GM19452 (cell line): ENCODE measurements around the gene MAGOH.
"Not testable (repeated sequence)": the region's sequence is repeated elsewhere in the genome, so short reads cannot be mapped to it uniquely, and the experiment has no call there.

Source experiments
- ATAC-seq: cut with Tn5 transposase; IDR thresholded peaks from one replicate; pipeline ENCODE4 v1.9.1; 2021; ENCODE audit not compliant: unreplicated experiment

MAGOH gene

DNA sequence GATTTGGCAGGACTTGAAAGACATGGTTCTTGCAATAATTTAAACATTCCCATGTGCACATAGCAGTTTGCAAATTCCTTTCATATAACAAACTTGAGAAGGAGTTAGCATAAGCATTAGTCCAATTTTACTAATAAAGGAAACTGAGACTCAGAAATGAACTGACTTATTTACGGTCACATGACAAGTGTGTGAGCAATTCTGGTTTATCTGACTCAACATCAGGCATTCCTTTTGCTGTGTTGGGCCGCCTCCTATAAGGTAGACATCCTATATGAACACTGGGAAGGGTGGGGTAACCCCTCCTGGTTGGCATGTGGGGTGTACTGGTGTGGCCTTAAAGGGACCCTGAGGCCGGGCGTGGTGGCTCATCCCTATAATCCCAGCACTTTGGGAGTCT lies 50.2 kb downstream of the MAGOH start:
- ATAC-seq: no peak

DNA sequence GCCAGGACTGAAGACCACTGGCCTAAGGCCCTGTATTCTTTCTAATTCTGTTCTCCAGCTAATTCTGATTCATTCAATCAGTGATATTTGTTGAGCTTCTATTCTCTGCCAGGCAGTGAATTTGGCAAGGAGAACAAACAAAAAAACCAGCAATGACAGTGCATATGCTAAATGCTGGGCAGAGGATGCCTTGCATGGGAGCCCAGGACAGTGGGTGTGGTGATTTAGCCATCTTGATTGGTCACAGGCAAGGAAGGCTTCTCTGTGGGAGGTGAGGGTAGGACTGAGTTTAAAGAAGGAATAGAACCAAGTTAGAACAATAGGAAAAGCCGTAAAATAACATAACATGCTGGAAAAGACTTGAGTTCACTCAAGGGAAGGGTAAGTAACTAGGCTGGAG lies 50.9 kb downstream of the MAGOH start:
- no peak for ATAC-seq

DNA sequence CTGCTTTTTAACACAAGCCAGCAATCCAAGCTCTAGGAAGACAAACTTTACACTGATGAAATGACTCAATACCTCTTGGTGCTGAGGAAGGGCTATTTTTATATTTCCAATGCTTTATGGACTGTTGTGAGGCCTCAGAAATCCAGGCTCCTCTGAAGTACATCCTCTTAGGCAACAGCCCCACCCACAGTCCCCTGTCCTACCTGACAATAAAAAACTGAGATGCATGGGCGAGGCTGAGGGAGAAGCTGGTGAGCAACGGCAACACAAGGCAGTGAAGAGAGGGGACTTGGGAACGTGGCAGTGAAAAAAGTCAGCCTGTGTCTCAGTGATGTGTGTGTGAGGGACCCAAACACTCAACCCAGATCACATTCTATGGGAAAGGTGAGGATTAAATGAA lies 51.8 kb downstream of the MAGOH start:
- ATAC-seq: no peak

DNA sequence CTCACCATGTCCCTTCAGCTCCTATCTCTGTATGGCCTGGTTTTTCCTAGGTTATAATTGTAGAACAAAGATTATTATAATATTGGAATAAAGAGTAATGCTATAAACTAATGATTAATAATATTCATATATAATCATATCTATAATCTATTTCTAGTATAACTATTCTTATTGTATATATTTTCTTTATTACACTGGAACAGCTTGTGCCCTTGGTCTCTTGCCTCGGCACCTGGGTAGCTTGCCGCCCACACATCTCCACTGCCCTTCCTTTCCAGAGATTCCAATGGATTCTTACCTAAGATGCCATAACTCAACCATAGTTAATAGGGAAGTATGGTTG lies 52.4 kb downstream of the MAGOH start:
- ATAC-seq: not testable (repeated sequence)

DNA sequence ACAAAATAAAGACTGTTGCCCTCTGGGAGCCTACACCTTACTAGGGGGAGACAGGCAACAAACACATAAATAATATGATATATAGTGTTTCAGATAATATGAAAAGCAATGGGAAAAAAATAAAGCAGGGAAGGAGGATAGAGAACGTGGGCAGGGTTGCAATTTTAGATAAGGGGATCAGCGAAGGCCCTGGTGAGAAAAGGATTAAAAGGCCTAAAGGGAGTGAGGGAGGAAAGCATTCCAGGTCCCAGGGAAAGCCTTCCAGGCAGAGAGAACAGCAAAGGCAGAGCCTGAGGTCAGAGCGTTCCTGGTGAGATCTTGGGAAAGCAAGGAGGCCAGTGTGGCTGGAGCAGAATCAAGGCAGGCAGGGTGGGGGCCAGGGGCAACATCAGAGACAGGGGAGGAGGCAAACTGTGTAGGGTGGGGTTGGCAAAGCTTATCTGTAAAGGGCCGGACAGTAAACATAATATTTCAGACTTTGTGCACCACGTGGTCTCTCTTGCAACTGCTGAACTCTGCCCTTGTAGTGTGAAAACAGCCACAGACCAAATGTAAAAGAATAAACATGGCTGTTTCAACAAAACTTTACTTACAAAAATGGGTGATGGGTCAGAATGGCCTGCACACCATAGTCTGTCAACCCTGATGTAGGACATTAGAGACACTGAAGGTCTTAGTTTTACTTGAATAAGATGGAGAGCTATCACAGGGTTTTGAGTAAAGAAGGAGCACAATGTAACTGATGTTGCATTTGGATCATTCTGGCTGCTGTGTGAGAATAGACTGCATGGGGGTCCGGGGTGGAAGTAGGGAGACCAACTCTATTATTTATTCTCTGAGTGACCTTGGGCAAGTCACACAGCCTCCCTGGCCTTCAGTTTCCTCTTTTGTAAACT lies 55.0 kb downstream of the MAGOH start:
- no peak for ATAC-seq

DNA sequence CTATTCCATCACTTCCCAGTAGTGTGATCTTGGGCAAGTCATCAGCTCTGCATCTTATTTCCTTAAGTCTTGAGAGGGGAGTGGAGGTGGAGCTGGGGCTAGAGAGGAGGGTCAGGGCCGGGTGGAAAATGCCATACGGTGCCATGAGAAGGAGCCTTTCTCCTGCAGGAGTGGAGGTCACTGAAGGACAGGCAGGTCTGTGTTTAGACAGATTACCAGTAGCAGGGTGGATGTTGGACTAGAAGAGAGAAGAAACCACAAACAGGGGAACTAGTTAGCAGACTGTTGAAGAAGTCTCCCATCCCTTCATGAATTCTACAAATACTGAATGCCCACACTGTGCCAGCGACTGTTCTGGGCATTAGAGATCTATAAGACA lies 55.6 kb downstream of the MAGOH start:
- ATAC-seq: no peak

DNA sequence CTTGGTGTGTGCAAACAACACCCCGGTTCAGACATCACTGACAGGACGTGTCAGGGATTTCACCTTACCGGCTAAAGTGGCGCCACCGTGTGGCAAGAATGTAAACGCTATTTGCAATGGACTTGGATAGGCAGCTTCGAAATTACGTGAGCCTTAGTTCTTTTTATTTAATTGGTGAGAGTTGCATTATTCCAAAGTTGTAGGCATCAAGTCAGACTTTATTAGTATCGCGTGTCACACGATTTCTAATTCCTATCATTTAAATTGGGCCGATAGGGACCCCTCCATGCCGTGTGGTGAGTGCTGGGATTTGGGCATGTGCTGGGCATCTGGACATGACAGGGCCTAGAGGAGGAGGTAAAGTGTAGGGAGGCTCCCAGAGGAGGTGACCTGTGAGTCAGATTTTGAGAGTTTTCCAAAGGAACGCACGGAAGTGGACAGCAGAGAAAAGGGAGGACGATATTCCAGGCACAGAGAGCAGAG lies 56.2 kb downstream of the MAGOH start:
- ATAC-seq: no peak

DNA sequence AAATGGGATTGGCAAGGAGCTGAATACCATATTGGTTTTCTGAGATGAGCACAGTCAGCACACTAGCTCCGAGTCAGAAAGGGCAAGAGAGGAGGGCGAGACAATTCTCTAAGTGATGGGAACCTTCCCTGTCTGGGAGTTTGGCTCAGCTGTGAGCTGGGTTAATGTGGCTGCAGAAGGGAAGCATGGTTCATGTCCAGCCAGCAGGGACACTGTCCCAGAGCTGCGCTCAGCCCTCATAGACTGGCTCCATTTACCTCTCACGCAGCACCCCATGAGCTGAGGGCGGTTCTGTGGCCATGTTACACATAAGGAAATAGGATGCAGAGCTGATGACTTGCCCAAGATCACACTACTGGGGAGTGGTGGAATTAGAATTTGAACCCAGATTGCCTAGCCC lies 57.4 kb downstream of the MAGOH start:
- no peak for ATAC-seq

DNA sequence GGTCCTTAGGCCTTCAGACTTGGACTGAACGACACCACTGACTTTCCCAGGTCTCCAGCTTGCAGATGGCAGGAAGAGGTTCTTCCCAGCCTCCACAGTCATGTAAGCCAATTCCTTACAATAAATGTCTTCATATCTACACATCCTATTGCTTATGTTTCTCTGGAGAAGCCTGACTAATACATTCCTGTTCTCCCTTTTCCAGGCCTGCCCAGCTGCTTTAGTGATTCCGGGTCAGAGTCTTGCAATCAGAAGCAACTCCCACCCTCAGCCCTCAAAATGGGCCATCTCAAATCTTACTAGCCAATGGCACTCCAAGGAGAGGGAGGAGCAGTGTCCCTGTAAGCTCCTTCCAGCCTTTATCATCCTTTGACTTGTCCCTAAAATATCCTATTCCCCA lies 58.1 kb downstream of the MAGOH start:
- no peak for ATAC-seq
